Eye (tissue), 1 donor: ENCODE measurements around the gene PEMT.

Experiments
- DNase-seq: peaks from one replicate; pipeline ENCODE4 v3.0.0-alpha.2; 2015

PEMT gene

GRCh38 chr17:17552351-17553216, 38.9 kb downstream of the PEMT start:
- no peak for DNase-seq

- peak; percentile 91 for DNase-seq
Measured at GRCh38 chr17:17551361-17551760, 40.1 kb downstream of the PEMT start.

DNA sequence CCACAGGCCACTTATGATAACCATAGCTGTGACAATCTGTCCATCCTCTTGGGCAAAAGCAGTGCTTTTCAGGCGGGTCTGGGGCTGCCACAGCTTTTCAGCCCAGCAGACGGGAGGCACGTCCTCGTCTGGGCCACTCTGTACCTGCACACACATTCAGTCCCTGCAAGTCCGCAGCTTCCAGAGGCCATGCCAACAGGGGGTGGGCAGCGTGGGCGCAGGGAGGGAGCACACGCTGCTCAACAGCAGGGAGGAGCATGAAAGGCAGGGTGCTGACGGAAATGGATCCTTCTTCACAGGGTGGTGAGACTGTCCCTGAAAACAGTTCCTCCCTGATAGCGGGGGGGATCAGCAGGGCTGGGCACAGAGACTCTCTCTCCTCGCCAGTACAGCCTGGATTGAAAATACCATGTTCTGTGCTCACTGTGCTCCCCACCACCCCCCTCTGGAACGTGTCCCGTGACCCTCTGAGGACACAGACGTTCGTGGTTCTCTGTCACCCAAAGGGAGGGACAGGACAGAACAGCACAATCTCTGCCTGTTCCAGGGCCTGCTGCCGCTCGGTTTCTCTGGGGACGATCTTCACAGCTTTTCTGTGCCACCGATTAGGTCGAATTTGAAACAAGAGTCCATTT, 41.7 kb downstream of the PEMT start:
- DNase-seq = no peak

DNA sequence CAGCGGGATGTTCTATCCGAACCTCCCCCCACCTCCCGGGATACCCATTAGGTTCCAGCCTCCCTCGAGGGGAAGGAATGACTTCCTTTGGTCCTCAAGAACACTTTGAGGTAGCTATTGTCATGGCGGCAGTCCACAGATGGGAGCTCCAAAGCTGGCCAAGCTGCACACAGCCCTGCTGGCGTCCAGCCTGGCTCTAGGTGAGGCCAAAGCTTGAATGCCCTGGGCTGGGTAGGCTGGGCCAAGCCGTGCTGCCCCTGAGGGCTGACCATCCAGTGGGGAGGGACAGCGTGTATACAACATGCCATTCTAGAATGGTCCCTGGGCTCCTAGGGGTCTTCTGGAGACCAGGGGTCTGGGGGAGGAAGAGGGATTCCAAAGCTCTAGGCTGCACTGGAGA, 43.5 kb downstream of the PEMT start:
- DNase-seq = no peak

DNA sequence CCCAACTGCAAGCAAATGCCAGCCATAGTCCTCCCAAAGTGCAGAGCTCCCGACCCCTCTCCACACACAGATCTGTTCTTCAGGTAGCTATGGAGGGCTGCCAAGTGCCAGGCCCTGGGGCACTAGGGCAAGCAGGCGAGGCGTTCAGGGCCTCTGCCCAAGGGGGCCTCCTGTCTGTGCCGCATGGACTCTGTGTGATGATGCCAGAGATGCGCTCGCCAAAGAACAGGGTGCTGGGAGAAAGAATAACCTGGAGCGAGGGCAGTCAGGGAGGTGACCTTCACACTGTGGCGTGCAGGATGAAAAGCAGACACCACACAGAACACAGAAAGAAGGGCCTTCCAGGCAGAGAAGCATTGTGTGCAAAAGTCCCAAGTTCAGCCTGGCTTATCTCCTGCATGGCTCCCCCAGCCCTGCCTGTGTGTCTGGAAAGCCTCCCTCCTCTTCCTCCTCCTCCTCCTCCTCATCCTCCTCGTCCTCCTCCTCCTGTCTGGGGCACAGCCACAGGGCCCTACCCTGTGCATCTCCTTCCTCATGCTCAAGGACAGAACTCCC, 44.2 kb downstream of the PEMT start:
- DNase-seq = no peak

DNA sequence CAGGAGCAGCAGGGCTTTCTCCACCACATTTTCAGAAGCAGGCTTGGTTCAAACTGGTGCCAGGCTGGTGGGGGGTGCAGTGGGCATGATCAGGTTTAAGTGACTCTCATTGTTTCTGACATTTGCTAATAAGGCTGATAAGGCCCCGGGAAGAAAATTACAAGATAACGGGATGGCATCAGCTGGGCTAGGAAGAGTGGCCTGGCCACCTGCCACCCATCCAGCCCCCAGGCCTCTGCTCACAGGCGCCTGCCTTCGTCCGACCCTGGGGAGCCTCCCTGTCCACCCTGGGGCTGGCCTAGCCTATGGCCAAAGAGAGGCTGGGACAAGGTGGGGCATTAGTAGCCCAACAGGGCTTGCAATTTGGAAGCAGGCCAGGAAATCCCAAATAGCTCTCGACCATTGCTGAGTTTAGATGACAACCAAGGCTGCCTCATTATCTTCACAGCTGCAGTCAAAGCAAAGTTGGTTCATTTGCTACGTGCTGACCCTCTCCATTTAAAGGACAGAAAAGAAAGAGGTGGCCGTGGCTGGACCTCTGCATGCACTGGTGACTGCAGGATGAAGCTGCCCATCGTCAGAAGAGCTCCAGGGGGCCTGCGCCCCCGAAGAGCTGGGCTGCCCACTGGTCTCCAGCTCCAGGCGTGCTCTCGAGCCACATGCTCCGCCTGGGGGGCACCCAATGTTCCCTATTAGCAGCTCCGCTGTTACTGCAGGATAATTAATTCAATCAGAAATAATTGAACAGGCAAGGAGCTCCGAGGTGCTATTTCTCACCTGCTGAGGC, 44.9 kb downstream of the PEMT start:
- peak; percentile 30 for DNase-seq

- DNase-seq = no peak
Measured at GRCh38 chr17:17545984-17546383, 45.5 kb downstream of the PEMT start.

- DNase-seq = no peak
Measured at GRCh38 chr17:17545031-17545820, 46.3 kb downstream of the PEMT start.

- no peak for DNase-seq
Measured at GRCh38 chr17:17542906-17543635, 48.4 kb downstream of the PEMT start.

DNA sequence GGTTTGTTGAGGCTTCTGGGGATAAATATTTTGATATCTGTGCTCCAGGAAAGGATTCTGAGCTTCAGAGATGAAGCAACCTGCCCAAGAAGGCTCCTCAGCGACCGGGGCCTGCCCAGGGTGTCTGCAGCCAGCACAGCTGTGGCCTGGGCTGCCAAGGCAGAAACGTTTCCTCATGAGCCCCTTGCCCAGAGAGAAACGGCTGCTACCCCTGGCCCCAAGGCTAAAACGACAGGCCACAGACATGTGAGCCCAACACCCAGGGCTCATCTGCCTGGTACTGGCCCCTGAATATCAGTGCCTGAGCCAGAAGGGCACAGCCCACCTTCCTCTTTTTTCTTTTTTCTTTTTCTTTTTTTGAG, 49.9 kb downstream of the PEMT start:
- DNase-seq = no peak

DNA sequence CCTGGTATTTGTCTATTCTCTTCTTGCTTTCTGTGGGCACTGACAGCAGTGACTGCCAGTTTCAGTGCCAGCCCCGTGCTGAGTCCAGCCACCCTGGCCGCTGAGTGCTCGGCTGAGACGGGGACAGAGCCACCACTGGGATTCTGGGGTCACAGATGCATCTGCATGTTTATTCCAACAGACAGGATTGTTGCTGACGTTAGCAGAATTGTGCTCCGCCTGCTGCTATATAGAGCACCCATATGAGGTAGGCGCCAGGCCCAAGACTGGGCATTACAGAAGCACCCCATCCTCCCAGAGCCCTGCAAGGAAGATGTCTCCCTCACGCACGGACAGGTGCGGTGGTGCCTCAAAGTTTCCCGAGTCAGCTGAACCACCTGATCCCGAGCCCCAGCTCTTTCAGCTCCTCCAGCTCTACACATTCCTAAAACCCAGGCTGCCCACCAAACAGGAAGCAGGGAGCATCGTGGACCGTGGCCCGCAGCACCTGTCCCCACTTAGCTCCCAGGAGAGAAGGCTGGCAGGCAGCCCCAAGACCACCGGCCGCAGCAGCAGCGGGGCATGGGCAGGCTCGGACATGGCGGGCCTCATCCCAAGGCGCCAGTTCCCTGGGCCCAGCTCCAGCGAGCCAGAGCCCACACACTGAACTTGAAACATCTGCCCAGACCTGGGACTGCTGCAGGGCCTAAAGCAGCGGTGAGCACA, 50.4 kb downstream of the PEMT start:
- DNase-seq = no peak

DNA sequence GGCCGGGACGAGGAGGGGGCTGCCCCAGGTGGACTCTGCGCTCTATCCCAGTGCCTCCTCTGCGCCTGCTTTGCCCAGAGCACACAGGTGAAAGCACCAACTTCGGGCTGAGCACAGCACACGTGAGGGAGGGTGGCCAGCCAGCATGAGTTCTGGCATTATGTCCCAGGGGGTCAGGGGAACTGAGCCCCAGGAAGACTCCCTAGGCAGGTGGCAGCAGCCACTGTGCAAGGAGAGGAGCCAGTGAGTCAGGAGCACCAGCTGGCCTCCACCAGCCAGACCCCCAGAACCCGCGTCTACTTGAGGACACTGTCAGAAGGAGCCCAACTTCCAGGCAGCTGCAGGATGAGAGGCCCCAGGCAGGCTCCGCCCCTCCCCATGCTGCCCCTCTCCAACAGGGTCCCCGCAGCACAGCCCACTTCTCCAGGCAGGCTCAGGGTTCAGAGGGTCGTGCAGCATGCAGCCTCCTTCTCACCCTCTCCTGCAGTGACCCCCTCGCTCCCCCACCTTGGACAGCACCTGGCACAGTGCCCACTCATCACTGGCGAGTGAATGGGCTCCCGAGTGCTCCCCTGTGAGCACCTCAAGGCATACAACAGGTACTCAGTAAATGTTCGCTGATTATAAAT, 51.1 kb downstream of the PEMT start:
- DNase-seq = peak; percentile 71

DNA sequence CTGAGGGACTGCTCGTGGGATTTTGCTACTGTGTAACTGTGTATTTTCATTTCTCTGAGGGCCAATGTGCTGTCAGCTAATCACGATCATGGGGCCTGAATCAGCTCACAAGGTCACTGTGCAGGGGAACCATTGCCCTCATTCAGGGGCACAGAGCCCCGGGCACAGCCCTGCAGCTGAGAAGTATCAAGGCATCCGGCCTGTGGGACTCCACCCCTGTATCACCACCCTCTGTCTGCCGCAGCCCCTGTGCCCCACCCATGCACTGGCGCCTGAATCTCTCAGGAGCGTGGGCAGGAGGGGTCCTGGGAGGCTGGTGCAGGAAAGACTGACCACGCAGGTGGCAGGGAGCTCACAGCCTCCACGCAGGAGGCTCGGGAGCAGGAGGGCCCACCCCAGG, 51.9 kb downstream of the PEMT start:
- no peak for DNase-seq

GRCh38 chr17:17538417-17539391, 52.8 kb downstream of the PEMT start:
- no peak for DNase-seq

DNA sequence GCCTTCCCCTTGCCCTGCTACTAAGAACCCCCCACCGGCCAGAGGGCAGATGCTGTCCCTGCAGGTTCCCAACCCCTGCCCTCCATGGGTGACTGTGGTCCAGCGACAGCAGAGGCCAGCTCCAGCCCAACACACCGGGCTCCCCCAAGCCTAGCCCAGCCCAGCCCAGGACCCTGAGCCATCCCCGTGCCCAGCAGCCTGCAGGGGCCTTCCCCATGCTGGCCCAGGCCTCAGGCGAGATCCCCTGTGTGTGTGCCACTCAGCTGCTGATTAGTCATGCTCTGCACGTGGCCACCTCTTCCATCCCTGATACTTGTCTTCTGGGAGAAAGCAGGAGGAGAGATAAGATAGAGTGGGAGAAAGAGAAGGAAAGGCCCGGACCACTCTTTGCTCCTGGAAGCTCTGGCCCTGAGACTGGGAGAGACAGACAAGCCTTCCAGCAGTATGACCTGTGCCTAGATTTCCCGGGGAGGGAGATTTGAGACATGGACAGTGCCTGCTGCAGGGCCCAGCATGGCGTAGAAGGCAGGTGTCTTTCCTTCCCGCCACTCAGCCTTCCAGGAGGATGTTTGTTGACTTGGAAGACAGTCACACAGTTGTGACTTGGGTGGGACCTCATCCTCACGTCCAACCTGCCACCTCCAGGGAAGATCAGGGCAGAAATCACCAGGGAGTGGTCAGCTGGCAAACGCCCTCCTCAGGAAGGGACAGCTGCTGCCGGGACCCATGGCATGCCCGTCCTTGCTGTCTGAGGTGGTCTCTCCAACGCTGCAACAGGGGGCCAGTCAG, 54.0 kb downstream of the PEMT start:
- DNase-seq = no peak

DNA sequence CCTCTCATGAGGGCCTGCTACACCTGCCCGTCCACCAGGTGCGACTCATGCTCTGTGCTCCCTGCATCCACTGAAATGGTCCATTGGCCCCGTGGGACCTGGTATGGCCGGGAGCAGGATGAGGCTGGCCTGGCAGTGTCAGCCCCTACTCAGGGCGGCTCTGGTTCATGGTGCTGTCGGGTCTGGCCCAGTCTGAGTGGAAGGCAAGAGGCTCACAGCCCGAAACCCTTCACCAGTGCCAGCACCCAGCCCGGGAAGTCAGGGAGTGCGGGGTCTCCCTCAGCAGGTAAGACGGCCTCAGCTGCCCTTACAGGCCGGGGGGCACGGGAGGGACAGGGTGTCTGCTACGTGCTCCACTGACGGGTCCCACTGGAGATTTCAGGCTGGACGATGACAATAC, 54.8 kb downstream of the PEMT start:
- no peak for DNase-seq

- DNase-seq = no peak
Measured at GRCh38 chr17:17535957-17536356, 55.6 kb downstream of the PEMT start.

- no peak for DNase-seq
Measured at GRCh38 chr17:17533901-17534441, 57.5 kb downstream of the PEMT start.
